Germinal center (tissue), 1 donor: Measurements from ENCODE around the gene KLHL35.
A peak's percentile ranks its signal among the peaks of the same experiment; 100 is the strongest.

ENCODE experiments used
- DNase-seq: peaks from one replicate; pipeline ENCODE4 v3.0.0; 2012; ENCODE audit warnings: mixed read lengths, low spot score

The KLHL35 gene

GRCh38 chr11:75469785-75470405 lies 36.9 kb upstream of the KLHL35 start:
- no peak for DNase-seq

- DNase-seq = no peak
These were observed 35.7 kb upstream of the KLHL35 start for GRCh38 chr11:75468534-75469340.

- no peak for DNase-seq
These were observed 34.9 kb upstream of the KLHL35 start for GRCh38 chr11:75467881-75468280.

- no peak for DNase-seq
These were observed 34.3 kb upstream of the KLHL35 start for GRCh38 chr11:75467311-75467710.

GRCh38 chr11:75465701-75466531 lies 32.9 kb upstream of the KLHL35 start:
- no peak for DNase-seq

GRCh38 chr11:75463106-75463774 lies 30.2 kb upstream of the KLHL35 start:
- no peak for DNase-seq

GRCh38 chr11:75462117-75462653 lies 29.2 kb upstream of the KLHL35 start:
- DNase-seq = no peak

GRCh38 chr11:75461151-75461550 lies 28.1 kb upstream of the KLHL35 start:
- no peak for DNase-seq

GRCh38 chr11:75456596-75457183 lies 23.7 kb upstream of the KLHL35 start:
- DNase-seq = no peak

- DNase-seq = no peak
These were observed 22.0 kb upstream of the KLHL35 start for GRCh38 chr11:75454987-75455386.

- no peak for DNase-seq
These were observed 21.1 kb upstream of the KLHL35 start for GRCh38 chr11:75453916-75454655.

GRCh38 chr11:75450826-75451821 lies 18.1 kb upstream of the KLHL35 start:
- peak; percentile 47 for DNase-seq

- no peak for DNase-seq
These were observed 17.2 kb upstream of the KLHL35 start for GRCh38 chr11:75450236-75450635.

GRCh38 chr11:75449776-75450175 lies 16.8 kb upstream of the KLHL35 start:
- no peak for DNase-seq

GRCh38 chr11:75449271-75449670 lies 16.3 kb upstream of the KLHL35 start:
- no peak for DNase-seq

- no peak for DNase-seq
These were observed 14.4 kb upstream of the KLHL35 start for GRCh38 chr11:75447415-75447814.

- peak; percentile 74 for DNase-seq
These were observed 12.4 kb upstream of the KLHL35 start for GRCh38 chr11:75445315-75445953.

GRCh38 chr11:75443043-75443442 lies 10.0 kb upstream of the KLHL35 start:
- DNase-seq = no peak
